Measurements from ENCODE around the gene RASGRP2. TPM values are rescaled to one million over a fixed set of nuclear protein-coding genes. Genes with fewer than 3 reads are reported as not detected.

Gene RASGRP2
- total RNA-seq, 2 experiments from 2014 or later, result 3.5 to 4.6 TPM

DNA sequence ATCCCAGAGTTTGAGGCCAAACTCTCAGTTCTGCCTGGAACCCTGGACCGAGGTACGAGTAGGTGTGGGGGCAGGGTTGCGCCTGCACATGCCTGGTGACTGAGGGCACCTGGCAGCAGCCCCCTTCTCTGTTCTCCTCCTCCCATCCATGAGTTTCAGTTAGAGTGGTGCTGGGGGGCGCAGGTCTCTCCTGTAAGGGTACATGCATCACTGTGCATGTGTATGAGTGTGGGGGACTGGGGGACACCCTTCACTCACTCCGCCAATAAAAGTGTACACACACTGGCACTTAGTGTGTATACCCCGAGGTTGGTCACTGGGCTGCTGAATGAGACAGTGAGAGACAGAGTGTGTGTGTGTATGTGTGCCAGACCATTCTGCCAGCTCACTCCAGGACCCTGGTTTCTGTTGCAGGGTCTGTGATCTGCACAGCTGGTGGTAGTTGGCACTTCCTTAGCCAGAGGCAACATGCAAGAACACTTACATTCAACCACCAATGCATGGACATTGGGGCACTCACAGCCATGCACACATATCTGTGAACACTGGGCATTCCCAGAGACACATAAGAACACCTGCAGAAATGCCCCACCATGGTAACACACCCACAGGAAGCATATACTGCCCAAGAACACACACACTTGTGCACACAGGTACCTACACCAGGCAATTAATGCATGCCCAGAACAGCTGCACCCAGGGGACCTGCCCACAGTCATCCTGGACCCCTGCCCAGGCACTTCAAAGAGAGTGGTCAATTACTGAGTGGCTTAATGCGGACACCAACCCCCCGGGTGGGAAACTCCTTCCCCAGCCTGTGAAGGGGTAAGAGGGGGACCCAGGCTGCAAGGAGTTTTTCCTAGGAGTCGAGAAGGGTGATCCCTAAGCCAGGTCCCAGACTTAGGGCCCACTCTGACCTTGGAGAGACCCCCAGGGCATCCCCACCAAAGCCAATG, 19.8 kb downstream of the RASGRP2 start:
- peak overlapping the region; percentile 55 for H3K27ac Mint-ChIP-seq
- H3K9me3 Mint-ChIP-seq, result no peaks in the 10 kb centered on the region
- peaks cover 29% of the 10 kb centered on the region for H3K27me3 Mint-ChIP-seq
- DNase-seq, result no peak
- H3K4me3 Mint-ChIP-seq, result peak overlapping the region; percentile 67
- H3K4me1 Mint-ChIP-seq, result peaks cover 13% of the 10 kb centered on the region
- H3K36me3 Mint-ChIP-seq, result no peaks in the 10 kb centered on the region

DNA sequence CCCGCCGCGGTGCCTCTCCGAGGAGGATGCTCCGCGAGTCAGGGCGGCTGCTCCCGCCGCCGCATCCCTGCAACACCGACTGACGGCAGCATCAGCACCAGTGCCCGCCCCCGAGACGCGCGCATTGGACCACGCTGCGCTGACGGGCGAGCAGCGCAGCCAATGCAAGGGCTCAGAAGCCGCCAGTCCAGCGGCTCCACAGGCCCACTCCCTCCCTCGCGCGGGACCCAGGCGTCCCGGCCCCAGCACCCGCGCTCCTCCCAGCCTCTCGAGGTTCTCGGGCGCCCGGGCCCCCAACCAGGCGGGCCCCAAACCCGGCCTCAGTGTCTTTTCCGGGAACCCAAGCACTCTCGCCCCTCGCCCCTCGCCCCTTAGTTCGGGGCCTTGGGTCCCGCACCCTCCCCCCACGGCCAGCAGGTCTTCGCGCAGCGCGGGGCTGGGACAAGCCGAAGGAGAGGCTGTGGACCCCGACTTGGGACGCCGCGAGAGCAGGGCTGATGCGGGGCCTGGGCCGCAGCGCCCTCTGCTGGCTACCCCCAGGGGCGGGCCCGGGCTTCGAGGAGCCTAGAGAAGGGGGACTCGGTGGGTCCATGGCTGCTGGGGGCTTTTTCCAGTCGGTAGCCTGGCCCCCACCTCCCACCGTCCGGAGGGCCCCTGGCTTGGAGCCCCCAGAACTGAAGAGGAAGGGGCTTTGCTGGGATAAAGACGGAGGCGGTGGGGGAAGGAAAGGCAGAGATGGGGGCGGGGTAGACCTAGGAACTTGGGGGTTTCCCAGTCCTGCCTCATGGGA, 20.6 kb downstream of the RASGRP2 start, which contains the start of gene NRXN2:
NRXN2 (minus strand) TSS at position 81 of the 790 bp plus-strand sequence. CDS start 9,498 bp downstream, outside the sequence.
- peak; percentile 91 for DNase-seq
- H3K27me3 Mint-ChIP-seq, result peaks cover 31% of the 10 kb centered on the region
- no peaks in the 10 kb centered on the region for H3K36me3 Mint-ChIP-seq
- peak within 1 kb of the TSS; percentile 54 for H3K27ac Mint-ChIP-seq
- peak within 1 kb of the TSS; percentile 67 for H3K4me3 Mint-ChIP-seq
- peaks cover 13% of the 10 kb centered on the region for H3K4me1 Mint-ChIP-seq
- no peaks in the 10 kb centered on the region for H3K9me3 Mint-ChIP-seq

DNA sequence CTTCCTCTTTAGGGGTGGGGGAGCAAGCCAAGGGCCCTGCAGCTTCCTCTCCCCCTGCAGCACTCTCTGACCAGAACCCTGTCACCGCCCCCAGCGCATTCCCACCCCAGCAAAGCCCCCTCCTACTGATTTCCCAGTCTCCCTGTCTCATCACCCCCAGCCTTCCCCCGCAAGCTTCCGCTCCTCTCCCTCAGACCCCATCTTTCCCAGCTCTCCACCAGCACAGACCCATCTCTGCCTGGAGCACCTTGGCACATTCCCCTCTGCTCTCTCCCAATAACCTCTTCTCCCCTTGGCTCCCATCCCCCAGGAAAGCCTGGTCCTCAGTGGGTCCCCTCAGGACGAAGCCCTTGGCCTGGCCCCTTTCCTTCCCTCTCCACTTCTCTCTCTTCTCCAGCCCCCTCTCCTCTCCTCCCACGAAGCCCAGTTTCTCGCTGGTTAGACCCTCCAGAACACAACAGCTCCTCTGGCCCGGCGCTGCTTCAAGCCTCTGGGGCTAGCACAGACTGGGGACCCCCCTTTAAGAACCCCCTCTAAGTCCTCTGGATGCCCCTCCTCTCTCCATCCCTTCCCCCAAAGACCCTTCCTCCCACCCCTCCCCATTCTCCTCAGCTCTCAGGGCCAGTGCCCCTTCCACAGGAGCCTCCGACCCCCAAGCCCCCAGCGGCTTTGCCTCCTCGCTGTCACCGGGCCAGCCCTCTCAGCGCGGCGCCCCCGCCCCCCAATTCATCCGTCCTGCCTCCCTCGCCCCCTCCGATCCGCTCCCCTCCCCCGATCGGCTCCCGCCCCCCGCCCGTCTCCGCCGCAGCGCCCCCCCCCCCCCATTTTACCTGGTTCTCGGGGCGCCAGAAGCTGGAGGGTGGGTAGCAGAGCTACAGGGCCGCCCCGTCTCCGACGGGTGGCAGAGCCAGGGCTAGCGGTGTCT, 21.5 kb downstream of the RASGRP2 start:
- no peak for DNase-seq
- Mint-ChIP-seq H3K4me3 (no peak overlapping the region), H3K9me3 (no peaks in the 10 kb centered on the region), H3K27ac (no peak overlapping the region), H3K4me1 (peaks cover 13% of the 10 kb centered on the region), H3K27me3 (peaks cover 34% of the 10 kb centered on the region), H3K36me3 (no peaks in the 10 kb centered on the region)

DNA sequence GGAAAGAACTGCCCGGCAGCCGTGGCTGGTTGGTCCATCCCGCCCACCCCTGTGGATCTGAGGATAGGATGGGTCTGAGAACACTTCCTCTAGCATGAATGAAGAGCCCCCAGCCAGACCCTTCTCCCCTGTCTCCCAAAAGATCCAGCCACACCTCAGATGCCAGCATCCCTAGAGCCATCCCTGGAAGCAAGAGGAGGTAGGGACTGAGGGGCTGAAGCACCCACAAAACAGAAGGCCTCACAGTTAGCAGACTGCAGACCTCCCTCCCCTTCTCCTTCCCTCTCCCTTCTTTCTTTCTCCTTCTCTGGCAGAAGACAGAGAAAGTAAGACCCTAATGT, 22.6 kb downstream of the RASGRP2 start:
- H3K4me3 Mint-ChIP-seq, result no peak overlapping the region
- H3K9me3 Mint-ChIP-seq, result no peaks in the 10 kb centered on the region
- H3K36me3 Mint-ChIP-seq, result no peaks in the 10 kb centered on the region
- peaks cover 14% of the 10 kb centered on the region for H3K4me1 Mint-ChIP-seq
- H3K27me3 Mint-ChIP-seq, result peaks cover 45% of the 10 kb centered on the region
- no peak for DNase-seq
- no peak overlapping the region for H3K27ac Mint-ChIP-seq

DNA sequence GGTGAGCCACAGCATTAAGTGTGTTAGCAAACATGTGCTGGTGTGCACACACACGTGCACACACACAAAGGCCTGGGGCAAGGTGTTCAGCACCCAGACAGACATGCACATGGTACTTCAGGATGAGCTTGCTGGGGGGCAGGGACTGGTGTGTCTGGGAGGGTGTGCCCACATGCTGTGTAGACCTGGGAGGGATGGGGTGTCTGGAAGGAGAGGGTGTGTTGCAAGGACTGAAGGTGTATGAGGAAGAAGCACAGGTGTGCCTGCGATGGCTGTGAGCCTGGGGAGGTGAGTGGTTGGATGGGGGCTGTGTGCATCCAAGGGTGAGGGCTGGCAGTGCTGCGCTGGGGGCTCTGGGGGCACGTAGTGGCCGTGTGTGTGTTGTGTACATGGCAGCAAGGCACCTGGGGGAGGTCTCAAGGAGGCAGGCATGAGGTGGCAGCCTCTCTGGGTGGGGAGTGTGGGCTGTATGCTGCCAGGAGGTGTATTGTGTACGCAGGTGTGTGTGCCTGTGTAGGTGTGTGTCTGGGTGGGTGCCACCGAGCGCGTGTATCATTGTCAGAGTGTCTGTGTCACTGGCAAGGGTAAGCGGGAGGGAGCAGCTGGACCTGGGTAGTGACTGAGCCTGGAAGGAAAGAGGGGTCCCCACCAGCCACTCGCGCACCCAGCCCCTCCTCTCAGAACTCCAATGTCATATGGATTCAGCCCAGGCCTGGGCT, 23.1 kb downstream of the RASGRP2 start:
- Mint-ChIP-seq H3K4me3 (no peak overlapping the region), H3K27ac (no peak overlapping the region), H3K36me3 (no peaks in the 10 kb centered on the region), H3K4me1 (peaks cover 15% of the 10 kb centered on the region), H3K9me3 (no peaks in the 10 kb centered on the region), H3K27me3 (peaks cover 50% of the 10 kb centered on the region)
- DNase-seq, result no peak

DNA sequence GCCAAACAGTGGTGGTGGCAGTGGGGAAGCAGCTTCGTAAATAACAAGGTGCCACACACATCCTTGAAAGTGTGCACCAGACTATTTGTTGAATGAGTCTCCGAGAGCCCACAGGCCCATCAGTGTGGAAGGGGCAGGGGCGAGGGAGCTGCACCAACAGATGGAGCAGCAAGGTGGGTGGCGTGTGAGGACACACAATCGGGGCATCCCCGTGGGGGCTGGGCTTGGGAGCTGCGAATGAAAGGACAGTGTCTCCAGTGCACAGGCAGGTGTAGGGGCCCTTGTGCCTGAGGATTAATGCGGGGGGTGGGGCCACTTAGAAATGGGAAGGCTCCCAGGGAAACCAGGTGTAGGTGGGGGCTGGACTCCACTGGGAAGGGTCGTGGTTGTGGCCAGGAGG, 23.8 kb downstream of the RASGRP2 start:
- Mint-ChIP-seq H3K36me3 (no peaks in the 10 kb centered on the region), H3K9me3 (no peaks in the 10 kb centered on the region), H3K4me3 (no peak overlapping the region), H3K27me3 (peaks cover 56% of the 10 kb centered on the region), H3K4me1 (peaks cover 13% of the 10 kb centered on the region), H3K27ac (no peak overlapping the region)
- no peak for DNase-seq

DNA sequence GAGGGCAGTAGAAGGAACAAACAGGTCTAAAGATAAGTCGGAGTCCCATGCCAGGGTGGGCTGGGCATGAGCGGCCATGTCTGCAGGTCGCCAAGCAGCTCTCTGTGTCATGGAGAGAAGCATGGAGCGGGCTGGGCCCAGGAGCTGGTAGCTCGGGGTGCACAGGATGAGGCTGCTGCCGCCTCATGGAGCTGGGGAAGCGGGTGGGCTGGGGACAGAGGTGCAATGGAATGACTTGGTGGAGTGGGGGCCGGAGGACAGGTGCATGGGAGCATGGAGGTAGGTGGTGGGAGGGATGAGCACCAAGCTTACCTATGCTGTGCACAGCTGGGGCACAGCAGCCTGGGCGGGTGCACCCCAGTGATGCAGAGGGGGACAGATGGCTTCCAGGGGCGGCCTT, 24.5 kb downstream of the RASGRP2 start:
- Mint-ChIP-seq H3K4me1 (peaks cover 10% of the 10 kb centered on the region), H3K4me3 (no peak overlapping the region), H3K27ac (no peak overlapping the region), H3K9me3 (no peaks in the 10 kb centered on the region), H3K27me3 (peaks cover 63% of the 10 kb centered on the region), H3K36me3 (no peaks in the 10 kb centered on the region)
- no peak for DNase-seq

DNA sequence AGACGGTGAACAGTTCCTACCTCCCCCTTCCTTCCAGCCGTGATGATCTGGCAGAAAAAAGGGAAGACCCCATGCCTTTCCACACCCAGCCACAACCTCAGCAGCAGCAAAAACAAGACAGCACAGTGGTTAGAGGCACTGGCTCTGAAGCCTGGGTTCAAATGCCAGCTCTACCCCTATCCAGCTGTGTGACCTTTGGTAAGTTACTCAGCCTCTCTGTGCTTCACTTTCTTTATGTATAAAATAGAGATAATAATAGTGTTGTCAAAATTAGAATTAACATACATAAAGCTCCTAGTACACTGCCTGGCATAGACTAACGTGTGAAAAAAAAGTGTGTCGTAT, 25.2 kb downstream of the RASGRP2 start:
- H3K27me3 Mint-ChIP-seq, result peaks cover 70% of the 10 kb centered on the region
- peaks cover 5% of the 10 kb centered on the region for H3K4me1 Mint-ChIP-seq
- H3K36me3 Mint-ChIP-seq, result no peaks in the 10 kb centered on the region
- H3K27ac Mint-ChIP-seq, result no peak overlapping the region
- no peak for DNase-seq
- H3K9me3 Mint-ChIP-seq, result no peaks in the 10 kb centered on the region
- H3K4me3 Mint-ChIP-seq, result no peak overlapping the region

DNA sequence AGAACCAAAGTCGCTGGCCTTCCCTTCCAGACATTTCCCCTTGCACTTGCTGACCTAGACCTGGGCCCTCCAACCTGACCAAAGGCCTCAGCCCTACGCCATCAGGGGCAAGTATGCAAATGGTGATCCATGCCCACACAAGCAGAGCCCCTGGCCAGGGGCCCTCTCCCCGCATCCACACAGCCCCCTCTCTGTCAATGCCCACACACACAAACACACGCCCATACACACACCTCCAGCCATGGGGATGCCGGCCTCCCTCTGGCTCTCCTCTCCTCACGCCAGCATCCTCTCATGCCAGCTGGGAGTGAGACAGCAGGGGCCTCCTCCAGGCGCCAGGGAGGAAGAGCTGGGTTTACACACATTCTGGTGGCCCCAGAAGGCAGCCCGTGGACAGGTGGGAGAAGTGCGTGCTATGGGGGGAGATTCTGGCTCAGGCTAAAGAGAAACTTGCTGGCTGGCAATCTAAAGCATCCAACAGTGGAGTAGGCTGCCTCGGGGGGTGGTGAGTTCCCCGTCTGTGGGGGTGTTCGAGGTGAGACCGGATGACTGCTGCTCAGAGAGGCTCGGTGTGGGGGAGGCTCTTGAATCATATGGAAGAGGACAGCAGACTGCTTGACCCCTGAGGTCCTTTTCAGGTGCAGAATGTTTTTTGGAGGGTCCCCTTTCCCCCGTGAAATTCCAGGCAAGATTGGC, 25.7 kb downstream of the RASGRP2 start:
- Mint-ChIP-seq H3K9me3 (no peaks in the 10 kb centered on the region), H3K27me3 (peaks cover 70% of the 10 kb centered on the region), H3K4me3 (no peak overlapping the region), H3K27ac (no peak overlapping the region), H3K36me3 (no peaks in the 10 kb centered on the region), H3K4me1 (peaks cover 5% of the 10 kb centered on the region)
- DNase-seq, result no peak

DNA sequence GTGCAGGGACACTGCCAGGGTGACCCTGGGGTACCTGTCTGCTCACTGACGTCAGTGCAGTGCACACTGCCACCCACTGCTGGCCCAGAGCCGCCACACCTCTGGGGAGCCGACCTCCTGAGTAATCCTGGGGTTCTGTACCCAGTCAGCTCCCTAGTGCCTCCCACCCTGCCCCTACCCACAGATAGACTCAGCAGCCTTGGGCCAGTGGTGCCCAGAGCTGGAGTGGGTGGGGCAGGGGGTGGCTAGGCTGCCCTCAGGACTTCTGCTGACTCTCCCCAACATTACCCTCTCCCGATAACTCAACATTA, 26.7 kb downstream of the RASGRP2 start:
- Mint-ChIP-seq H3K4me1 (peaks cover 5% of the 10 kb centered on the region), H3K27ac (no peak overlapping the region), H3K36me3 (no peaks in the 10 kb centered on the region), H3K4me3 (no peak overlapping the region), H3K27me3 (peaks cover 70% of the 10 kb centered on the region), H3K9me3 (no peaks in the 10 kb centered on the region)
- no peak for DNase-seq

DNA sequence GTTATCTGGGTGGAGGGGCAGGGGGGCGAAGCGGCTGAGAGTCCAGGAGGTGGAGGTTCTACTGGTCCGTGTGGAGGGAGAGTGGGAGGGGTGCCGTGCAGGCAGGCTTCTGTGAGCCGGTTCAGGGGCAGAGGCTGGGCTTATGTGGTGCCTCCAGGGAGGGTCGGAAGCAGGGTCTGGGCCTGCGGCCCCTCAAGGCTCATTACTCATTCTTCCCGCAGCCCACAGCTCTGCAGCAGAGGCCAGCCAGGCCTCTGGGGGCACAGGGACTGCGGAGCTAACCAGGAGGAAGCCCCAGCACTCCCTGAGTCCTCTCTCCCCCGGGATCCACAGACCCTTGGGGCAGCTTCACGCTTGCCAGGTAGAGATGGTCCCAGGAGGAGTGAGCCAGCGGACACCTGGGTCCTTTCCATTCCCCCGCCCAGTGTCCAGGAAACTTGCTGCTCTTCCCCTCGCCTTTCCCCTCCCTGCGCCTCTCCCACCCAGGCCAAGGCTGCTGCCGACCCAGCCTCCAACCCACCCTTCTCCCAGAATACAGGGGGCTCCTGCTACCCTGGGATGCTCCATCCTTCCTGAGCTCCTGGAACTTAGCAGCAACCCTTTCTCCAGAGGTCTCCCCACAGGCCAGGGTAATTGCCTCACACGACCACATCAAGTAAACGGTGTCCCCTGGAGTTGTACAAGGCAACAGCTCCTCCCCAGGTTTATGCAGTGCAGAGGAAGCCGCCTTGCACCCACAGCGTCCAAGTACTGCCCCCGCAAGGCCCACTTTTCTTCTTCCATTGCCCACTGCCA, 27.3 kb downstream of the RASGRP2 start:
- Mint-ChIP-seq H3K27ac (no peak overlapping the region), H3K27me3 (peaks cover 70% of the 10 kb centered on the region), H3K4me3 (no peak overlapping the region), H3K36me3 (no peaks in the 10 kb centered on the region), H3K4me1 (peaks cover 10% of the 10 kb centered on the region), H3K9me3 (no peaks in the 10 kb centered on the region)
- DNase-seq, result no peak

DNA sequence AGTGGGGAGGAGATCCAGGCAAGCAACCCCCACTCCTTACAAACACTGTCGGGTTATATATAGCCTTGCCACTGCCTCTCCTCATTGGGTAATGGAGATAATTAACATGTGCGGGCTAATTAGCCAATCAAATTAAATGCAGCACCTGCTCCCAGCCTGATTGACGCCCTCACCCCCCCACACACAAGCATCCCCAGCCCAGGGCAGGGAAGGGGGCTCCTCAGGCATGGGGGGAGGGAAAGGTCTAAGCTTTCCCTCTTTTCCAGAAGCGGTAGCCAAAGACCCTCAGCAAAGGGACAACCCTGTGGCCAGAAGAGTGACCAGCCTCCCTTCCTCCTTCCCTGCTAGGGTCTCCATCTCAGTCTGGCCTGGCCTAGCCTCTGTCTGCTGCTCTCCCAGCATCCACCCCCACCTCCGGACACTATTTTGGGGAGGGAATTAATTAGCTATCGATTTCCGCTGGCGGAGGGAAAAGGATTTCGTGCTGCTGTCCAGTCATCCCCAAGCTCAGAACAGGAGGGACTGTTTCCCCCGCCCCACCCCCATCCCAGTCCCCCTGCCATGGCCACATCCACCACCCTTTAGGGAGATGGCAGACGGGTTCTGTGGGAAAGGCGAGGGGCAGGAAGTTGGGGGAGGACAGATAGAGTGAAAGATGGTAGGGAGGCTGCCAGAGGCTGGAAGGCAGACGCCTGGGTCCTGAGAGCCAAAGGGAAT, 28.0 kb downstream of the RASGRP2 start:
- Mint-ChIP-seq H3K27ac (no peak overlapping the region), H3K27me3 (peaks cover 72% of the 10 kb centered on the region), H3K9me3 (no peaks in the 10 kb centered on the region), H3K4me1 (peaks cover 12% of the 10 kb centered on the region), H3K36me3 (no peaks in the 10 kb centered on the region), H3K4me3 (no peak overlapping the region)
- no peak for DNase-seq

DNA sequence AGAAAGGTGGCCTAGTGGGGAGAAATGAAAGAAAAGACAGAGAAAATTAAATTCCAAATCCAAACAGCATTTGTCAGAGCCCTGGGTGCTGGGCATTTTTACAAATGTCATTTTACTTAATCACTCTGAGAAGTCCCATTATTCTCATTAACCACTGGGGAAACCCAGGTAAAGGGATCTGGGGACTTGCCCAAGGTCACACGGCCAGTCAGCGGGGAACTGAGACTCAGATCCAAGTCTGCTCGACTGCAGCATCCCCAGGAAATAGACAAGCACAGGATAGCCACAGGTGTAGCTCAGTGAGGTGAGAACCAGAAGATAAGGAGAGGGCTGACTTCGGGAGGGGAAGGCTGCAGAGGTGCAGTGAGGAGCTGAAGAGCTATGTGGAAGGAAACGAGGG, 28.8 kb downstream of the RASGRP2 start:
- Mint-ChIP-seq H3K27me3 (peaks cover 72% of the 10 kb centered on the region), H3K4me3 (no peak overlapping the region), H3K4me1 (peaks cover 12% of the 10 kb centered on the region), H3K27ac (no peak overlapping the region), H3K9me3 (no peaks in the 10 kb centered on the region), H3K36me3 (no peaks in the 10 kb centered on the region)
- no peak for DNase-seq
